ENCODE results near the gene ZBP1. TPM values are rescaled to one million over a fixed set of nuclear protein-coding genes. Genes with fewer than 3 reads are reported as not detected.

Gene ZBP1, protein sequence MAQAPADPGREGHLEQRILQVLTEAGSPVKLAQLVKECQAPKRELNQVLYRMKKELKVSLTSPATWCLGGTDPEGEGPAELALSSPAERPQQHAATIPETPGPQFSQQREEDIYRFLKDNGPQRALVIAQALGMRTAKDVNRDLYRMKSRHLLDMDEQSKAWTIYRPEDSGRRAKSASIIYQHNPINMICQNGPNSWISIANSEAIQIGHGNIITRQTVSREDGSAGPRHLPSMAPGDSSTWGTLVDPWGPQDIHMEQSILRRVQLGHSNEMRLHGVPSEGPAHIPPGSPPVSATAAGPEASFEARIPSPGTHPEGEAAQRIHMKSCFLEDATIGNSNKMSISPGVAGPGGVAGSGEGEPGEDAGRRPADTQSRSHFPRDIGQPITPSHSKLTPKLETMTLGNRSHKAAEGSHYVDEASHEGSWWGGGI
- polyA plus RNA-seq (2013, experiment 1 of 4), result not detected
- not detected for polyA plus RNA-seq (2013, experiment 2 of 4)
- polyA plus RNA-seq (2013, experiment 3 of 4), result not detected
- not detected for polyA plus RNA-seq (2013, experiment 4 of 4)

DNA sequence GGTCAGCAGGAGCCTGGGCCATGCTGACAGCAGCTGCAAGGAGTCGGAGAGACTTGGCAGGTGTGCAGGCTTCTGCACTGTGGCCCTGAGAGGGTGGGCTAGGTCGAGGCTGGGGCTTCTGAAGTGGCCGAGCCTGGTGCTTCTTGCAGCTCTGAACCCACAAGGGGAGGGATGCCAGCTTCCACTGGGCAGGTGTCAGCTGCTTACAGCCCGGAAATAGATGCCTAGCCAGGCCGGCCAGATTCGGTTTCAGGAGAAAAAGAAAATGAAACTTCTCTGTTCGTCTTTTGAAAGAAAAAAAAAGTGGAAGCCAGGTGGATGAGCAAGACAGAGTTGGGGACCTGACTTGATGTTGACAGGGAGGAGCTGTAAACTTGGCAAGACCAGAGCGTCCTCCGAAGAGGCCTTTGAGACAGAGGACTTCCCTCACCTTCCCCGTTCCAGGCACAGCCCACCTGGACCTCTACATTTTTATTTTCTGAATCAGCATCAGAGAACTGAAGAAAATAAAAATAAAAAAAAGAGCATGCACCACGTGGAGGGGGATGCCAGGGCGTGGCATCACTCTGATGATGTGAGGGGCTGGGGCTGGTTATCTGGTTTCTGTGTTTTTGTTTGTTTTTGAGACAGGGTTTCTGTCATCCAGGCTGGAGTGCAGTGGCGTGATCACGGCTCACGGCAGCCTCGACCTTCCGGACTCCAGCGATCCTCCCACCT is at the start of gene ZBP1:
ZBP1 (minus strand) TSS at position 153 of the 717 bp plus-strand sequence; CDS start at position 22, 131 bp downstream.
- Histone ChIP-seq H3K27me3 (ENCODE audit: control insufficient read depth, insufficient read depth, low read length, poor library complexity, severe bottlenecking) (no peaks in the 10 kb centered on the region), H3K4me1 (ENCODE audit: control insufficient read depth, insufficient read depth, low read length) (no peaks in the 10 kb centered on the region), H3K4me3 (ENCODE audit: insufficient read depth, low read depth, low read length) (no peak within 1 kb of the TSS), H3K36me3 (ENCODE audit: control insufficient read depth, insufficient read depth, low read length) (no peaks in the 10 kb centered on the region), H3K9me3 (ENCODE audit: control insufficient read depth, low read length) (no peaks in the 10 kb centered on the region), H3K27ac (ENCODE audit: insufficient read depth, low read depth, low read length, poor library complexity, severe bottlenecking) (no peak within 1 kb of the TSS)
- WGBS, 2 experiments, result 90 to 91% methylated on average over 18 of the region's 18 CpGs

DNA sequence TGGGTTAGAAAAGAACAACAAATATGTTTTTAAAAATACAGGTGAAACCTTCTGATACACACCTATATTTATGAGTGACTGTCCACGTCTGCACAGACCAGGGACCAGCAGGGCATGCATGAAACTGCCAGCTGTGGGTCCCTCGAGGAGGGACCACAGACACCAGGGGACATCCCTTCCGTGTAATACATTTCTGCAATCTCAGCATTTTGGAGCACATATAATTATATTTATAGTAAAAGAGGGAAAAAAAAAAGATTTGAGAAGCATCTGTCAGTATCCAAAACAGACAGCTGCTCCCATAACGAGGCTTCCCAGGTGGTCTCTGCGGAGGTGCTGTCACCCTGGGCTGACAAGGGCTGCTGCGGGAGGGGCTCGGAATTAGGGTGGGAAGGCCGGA is 49.4 kb upstream of the ZBP1 start:
- no peaks in the 10 kb centered on the region for H3K9me3 ChIP-seq (ENCODE audit: control insufficient read depth, low read length)
- WGBS, 2 experiments, result 83 to 92% methylated on average over 8 of the region's 8 CpGs
- H3K4me1 ChIP-seq (ENCODE audit: control insufficient read depth, insufficient read depth, low read length), result peaks cover 9% of the 10 kb centered on the region
- H3K36me3 ChIP-seq (ENCODE audit: control insufficient read depth, insufficient read depth, low read length), result no peaks in the 10 kb centered on the region
- H3K27ac ChIP-seq (ENCODE audit: insufficient read depth, low read depth, low read length, poor library complexity, severe bottlenecking), result no peak overlapping the region
- H3K4me3 ChIP-seq (ENCODE audit: insufficient read depth, low read depth, low read length), result no peak overlapping the region
- H3K27me3 ChIP-seq (ENCODE audit: control insufficient read depth, insufficient read depth, low read length, poor library complexity, severe bottlenecking), result no peaks in the 10 kb centered on the region

DNA sequence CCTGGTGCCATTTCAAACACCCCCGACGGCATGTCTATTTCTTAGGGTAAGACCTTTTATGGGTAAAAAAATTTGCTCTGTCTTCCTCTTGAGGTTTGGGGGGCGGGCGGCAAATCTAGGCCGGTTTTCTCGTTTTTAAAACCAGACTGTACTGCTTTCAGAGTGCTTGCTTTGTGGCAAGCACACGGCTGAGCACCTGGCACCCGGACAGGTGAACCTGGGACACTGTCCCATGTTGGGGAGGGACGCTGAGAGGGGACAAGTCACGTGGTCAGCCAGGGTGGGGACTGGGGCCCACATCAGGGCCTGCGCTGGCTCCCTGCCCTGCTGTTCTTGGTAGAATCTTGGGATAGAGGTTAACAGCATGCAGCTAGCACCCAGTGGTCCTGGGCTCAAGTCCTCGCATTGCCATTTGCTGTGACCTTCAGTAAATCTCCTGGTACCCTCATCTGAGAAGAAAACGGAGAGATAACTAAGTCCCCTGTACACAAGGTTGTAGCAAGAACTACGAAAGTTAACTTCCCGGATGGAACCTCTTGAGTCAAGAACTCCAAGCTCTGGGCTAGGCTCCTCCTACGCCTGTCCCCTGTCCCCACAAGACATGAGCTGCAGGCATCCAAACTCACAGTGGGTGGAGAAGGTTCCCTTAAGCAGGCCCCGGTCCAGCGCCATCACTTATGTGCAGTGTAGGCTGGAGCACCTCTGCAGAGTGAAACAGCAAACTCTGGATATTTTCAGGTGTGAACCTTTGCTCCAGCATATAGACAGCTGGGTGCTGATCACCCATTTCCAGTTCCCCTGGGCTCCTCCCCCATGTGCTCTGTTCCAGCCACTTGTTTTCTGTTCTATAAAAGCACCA is 47.9 kb upstream of the ZBP1 start:
- no peaks in the 10 kb centered on the region for H3K36me3 ChIP-seq (ENCODE audit: control insufficient read depth, insufficient read depth, low read length)
- peaks cover 9% of the 10 kb centered on the region for H3K4me1 ChIP-seq (ENCODE audit: control insufficient read depth, insufficient read depth, low read length)
- no peak overlapping the region for H3K4me3 ChIP-seq (ENCODE audit: insufficient read depth, low read depth, low read length)
- no peak overlapping the region for H3K27ac ChIP-seq (ENCODE audit: insufficient read depth, low read depth, low read length, poor library complexity, severe bottlenecking)
- no peaks in the 10 kb centered on the region for H3K9me3 ChIP-seq (ENCODE audit: control insufficient read depth, low read length)
- no peaks in the 10 kb centered on the region for H3K27me3 ChIP-seq (ENCODE audit: control insufficient read depth, insufficient read depth, low read length, poor library complexity, severe bottlenecking)
- 92 to 94% methylated on average over 18 of the region's 18 CpGs for WGBS, 2 experiments

DNA sequence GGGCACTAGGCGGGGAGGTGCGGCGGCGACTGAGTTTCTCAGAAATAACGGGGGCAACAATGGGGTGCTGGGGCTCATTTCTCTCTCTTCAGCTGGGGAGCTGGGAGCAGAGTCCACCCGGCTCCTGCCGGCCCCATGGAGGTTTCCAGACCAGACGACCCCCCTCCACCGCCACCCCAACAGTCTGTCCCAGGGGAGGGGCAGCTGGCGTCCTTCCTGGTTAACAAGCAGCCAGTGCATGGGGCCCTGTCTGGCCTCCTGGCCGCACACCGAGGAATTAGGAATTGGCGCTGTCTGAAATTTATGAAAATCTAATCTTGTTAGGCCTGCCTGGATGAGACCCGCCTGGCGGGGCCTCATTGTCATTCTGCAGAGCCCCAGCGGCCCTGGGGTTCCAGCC is 47.2 kb upstream of the ZBP1 start:
- H3K9me3 ChIP-seq (ENCODE audit: control insufficient read depth, low read length), result no peaks in the 10 kb centered on the region
- WGBS, 2 experiments, result 83 to 84% methylated on average over 16 of the region's 16 CpGs

DNA sequence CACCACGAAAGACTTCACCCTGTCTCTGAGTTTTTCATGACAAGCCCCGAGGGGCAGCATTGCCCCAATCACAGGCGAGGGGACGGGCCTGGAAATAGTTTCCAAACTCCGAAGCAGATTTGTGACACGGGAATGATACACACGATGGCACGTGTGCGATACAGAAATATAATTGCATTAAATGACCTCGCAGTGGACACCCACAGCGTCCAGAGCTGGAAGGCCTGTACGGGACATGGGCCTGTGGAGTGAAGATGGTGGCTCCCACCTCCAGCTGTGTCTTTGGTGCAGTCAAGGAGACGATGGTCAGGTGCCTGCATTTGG is 46.6 kb upstream of the ZBP1 start:
- no peak overlapping the region for H3K27ac ChIP-seq (ENCODE audit: insufficient read depth, low read depth, low read length, poor library complexity, severe bottlenecking)
- WGBS, 2 experiments, result 93 to 94% methylated on average over 13 of the region's 13 CpGs
- H3K4me3 ChIP-seq (ENCODE audit: insufficient read depth, low read depth, low read length), result no peak overlapping the region
- no peaks in the 10 kb centered on the region for H3K9me3 ChIP-seq (ENCODE audit: control insufficient read depth, low read length)
- H3K4me1 ChIP-seq (ENCODE audit: control insufficient read depth, insufficient read depth, low read length), result peaks cover 10% of the 10 kb centered on the region
- H3K36me3 ChIP-seq (ENCODE audit: control insufficient read depth, insufficient read depth, low read length), result no peaks in the 10 kb centered on the region
- H3K27me3 ChIP-seq (ENCODE audit: control insufficient read depth, insufficient read depth, low read length, poor library complexity, severe bottlenecking), result no peaks in the 10 kb centered on the region

More for the DNA sequence above, 47.2 kb upstream of the ZBP1 start:
- no peak overlapping the region for H3K4me3 ChIP-seq (ENCODE audit: insufficient read depth, low read depth, low read length)
- no peak overlapping the region for H3K27ac ChIP-seq (ENCODE audit: insufficient read depth, low read depth, low read length, poor library complexity, severe bottlenecking)
- peaks cover 10% of the 10 kb centered on the region for H3K4me1 ChIP-seq (ENCODE audit: control insufficient read depth, insufficient read depth, low read length)
- H3K36me3 ChIP-seq (ENCODE audit: control insufficient read depth, insufficient read depth, low read length), result no peaks in the 10 kb centered on the region
- no peaks in the 10 kb centered on the region for H3K27me3 ChIP-seq (ENCODE audit: control insufficient read depth, insufficient read depth, low read length, poor library complexity, severe bottlenecking)

DNA sequence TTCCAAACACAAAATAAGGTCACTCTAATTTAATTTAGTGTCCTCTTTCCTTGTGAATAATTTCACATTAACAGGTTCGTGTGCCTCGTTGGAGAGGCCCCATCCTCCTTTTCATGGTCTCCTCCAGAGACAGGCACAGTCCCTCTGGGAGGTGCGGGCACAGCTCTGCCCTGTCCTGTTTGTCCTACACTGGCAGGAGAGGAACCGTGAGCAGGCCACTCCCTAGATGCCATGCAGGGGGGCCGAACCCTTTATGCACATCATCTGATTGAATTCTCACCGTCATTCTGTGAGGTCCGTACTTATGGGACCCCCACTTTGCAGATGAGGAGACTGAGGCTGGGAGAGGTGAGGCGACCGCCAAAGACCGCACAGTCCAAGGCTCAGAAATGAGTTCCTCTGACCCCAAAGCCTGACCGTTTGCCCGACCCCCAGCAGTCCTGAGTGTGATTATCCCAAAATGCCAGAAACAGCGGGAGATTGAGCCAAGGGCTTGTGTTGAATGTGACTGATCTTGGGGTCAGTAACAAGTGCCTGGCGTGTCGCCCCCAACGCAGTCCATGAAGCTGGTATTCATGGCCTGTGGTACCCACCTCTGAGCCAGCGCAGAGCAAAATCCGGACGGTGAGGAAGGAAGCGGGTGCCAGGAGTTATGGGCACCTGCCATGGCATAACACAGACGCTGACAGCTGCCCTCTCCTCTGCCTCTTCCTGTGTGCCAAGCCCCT is 46.0 kb upstream of the ZBP1 start:
- no peaks in the 10 kb centered on the region for H3K27me3 ChIP-seq (ENCODE audit: control insufficient read depth, insufficient read depth, low read length, poor library complexity, severe bottlenecking)
- H3K36me3 ChIP-seq (ENCODE audit: control insufficient read depth, insufficient read depth, low read length), result no peaks in the 10 kb centered on the region
- peaks cover 10% of the 10 kb centered on the region for H3K4me1 ChIP-seq (ENCODE audit: control insufficient read depth, insufficient read depth, low read length)
- no peaks in the 10 kb centered on the region for H3K9me3 ChIP-seq (ENCODE audit: control insufficient read depth, low read length)
- WGBS, 2 experiments, result 87% methylated on average over 21 of the region's 21 CpGs
- H3K4me3 ChIP-seq (ENCODE audit: insufficient read depth, low read depth, low read length), result no peak overlapping the region
- no peak overlapping the region for H3K27ac ChIP-seq (ENCODE audit: insufficient read depth, low read depth, low read length, poor library complexity, severe bottlenecking)

DNA sequence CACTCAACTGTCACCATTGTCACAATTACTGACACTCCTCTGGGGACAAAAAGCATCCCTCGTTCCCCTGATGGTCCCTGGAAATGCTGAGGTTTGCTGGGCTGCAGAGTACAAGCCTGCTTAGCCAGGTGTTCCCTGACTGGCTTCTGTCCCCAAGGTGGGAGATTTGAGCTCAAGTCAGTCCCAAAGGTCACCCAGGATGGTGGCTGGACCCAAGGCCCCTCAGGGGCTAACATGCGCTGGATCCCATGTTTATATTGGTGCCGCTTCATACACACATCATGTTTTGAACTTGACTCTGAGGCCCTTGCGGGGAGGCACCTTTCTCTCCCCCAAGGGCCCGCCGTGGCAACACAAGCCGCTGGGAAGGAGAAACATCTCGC is 45.4 kb upstream of the ZBP1 start:
- WGBS, 2 experiments, result 93 to 95% methylated on average over 8 of the region's 8 CpGs
- no peaks in the 10 kb centered on the region for H3K9me3 ChIP-seq (ENCODE audit: control insufficient read depth, low read length)
- H3K36me3 ChIP-seq (ENCODE audit: control insufficient read depth, insufficient read depth, low read length), result no peaks in the 10 kb centered on the region
- no peak overlapping the region for H3K4me3 ChIP-seq (ENCODE audit: insufficient read depth, low read depth, low read length)
- H3K27me3 ChIP-seq (ENCODE audit: control insufficient read depth, insufficient read depth, low read length, poor library complexity, severe bottlenecking), result no peaks in the 10 kb centered on the region
- no peak overlapping the region for H3K27ac ChIP-seq (ENCODE audit: insufficient read depth, low read depth, low read length, poor library complexity, severe bottlenecking)
- peaks cover 10% of the 10 kb centered on the region for H3K4me1 ChIP-seq (ENCODE audit: control insufficient read depth, insufficient read depth, low read length)

DNA sequence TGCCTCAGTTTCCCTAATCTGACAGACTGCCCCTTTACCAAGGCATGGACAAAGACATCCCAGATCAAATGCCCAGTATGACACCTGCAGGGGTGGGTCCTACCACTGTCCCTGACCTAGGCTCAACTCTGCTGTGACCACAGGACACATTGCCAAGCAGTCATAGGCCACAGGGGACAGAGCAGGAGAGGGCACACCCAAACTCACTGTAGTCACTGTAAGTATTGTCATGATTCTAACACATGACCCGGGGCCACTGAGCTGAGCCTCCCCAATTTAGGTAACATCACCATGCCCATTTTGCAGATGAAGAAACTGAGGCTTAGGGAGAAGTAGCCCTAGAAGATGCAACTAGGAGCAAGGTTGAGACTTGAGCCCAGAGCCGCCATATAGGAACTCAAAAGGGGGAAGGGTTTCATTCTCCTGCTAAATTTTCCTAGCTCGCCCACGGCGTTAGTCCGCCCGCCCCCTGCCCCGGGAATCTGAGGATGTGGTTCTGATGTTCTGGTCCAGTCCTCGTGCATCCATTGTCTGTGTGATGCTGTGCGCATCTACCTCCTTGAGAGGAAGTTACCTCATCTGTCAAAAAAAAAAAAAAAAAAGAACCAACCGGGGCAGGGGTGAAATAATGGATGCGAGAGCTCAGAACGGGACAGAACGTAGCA is 44.8 kb upstream of the ZBP1 start:
- Histone ChIP-seq H3K36me3 (ENCODE audit: control insufficient read depth, insufficient read depth, low read length) (no peaks in the 10 kb centered on the region), H3K9me3 (ENCODE audit: control insufficient read depth, low read length) (no peaks in the 10 kb centered on the region), H3K27me3 (ENCODE audit: control insufficient read depth, insufficient read depth, low read length, poor library complexity, severe bottlenecking) (no peaks in the 10 kb centered on the region), H3K27ac (ENCODE audit: insufficient read depth, low read depth, low read length, poor library complexity, severe bottlenecking) (no peak overlapping the region), H3K4me3 (ENCODE audit: insufficient read depth, low read depth, low read length) (no peak overlapping the region), H3K4me1 (ENCODE audit: control insufficient read depth, insufficient read depth, low read length) (peaks cover 10% of the 10 kb centered on the region)
- WGBS, 2 experiments, result 90 to 93% methylated on average over 14 of the region's 14 CpGs

DNA sequence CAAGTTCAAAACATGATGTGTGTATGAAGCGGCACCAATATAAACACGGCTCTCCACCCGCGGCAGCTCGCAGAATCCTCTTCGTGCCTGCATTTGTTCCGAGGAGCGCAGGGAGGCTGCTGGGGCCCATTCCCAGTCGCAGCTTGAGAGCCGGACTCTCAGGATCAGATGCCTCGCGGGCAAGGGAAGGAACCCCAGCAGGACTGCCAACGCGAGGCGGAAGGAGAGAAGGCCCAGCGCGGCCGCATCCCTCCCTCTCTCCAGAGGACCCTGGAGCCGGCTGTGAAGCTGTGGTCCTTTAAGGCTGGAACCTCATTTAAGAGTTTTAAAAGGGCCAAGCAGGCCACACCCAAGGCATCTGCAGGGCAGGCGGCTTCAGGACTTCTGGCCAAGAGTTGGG is 44.2 kb upstream of the ZBP1 start:
- peaks cover 10% of the 10 kb centered on the region for H3K4me1 ChIP-seq (ENCODE audit: control insufficient read depth, insufficient read depth, low read length)
- 90 to 92% methylated on average over 20 of the region's 20 CpGs for WGBS, 2 experiments
- no peaks in the 10 kb centered on the region for H3K27me3 ChIP-seq (ENCODE audit: control insufficient read depth, insufficient read depth, low read length, poor library complexity, severe bottlenecking)
- H3K36me3 ChIP-seq (ENCODE audit: control insufficient read depth, insufficient read depth, low read length), result no peaks in the 10 kb centered on the region
- no peak overlapping the region for H3K27ac ChIP-seq (ENCODE audit: insufficient read depth, low read depth, low read length, poor library complexity, severe bottlenecking)
- H3K9me3 ChIP-seq (ENCODE audit: control insufficient read depth, low read length), result no peaks in the 10 kb centered on the region
- H3K4me3 ChIP-seq (ENCODE audit: insufficient read depth, low read depth, low read length), result no peak overlapping the region
